ENCODE results near the gene WBP2NL.

WBP2NL gene

GRCh38 chr22:42064629-42065028 is 66.0 kb downstream of the WBP2NL start:
- no peak for DNase-seq (ENCODE audit: low read depth)
- H3K4me3 ChIP-seq (ENCODE audit: low read depth, low read length) = no peak overlapping the region

GRCh38 chr22:42065438-42066125 is 67.0 kb downstream of the WBP2NL start:
- no peak for DNase-seq (ENCODE audit: low read depth)
- TF ChIP-seq CTCF (IDR thresholded peaks at IDR 0.05; ENCODE audit: control insufficient read depth, extremely low read depth, insufficient read depth) = no peak
- H3K4me3 ChIP-seq (ENCODE audit: low read depth, low read length) = no peak overlapping the region

More at GRCh38 chr22:42064629-42065028, 66.0 kb downstream of the WBP2NL start:
- no peak for TF ChIP-seq CTCF (IDR thresholded peaks at IDR 0.05; ENCODE audit: control insufficient read depth, extremely low read depth, insufficient read depth)

- TF ChIP-seq CTCF (IDR thresholded peaks at IDR 0.05; ENCODE audit: control insufficient read depth, extremely low read depth, insufficient read depth) = no peak
- H3K4me3 ChIP-seq (ENCODE audit: low read depth, low read length) = no peak overlapping the region
- DNase-seq (ENCODE audit: low read depth) = no peak
Observed at GRCh38 chr22:42066126-42066761, 67.7 kb downstream of the WBP2NL start.

- no peak for DNase-seq (ENCODE audit: low read depth)
Observed at GRCh38 chr22:42066937-42067336, 68.3 kb downstream of the WBP2NL start.

GRCh38 chr22:42067671-42068251 is 69.2 kb downstream of the WBP2NL start:
- TF ChIP-seq CTCF (IDR thresholded peaks at IDR 0.05; ENCODE audit: control insufficient read depth, extremely low read depth, insufficient read depth) = no peak
- H3K4me3 ChIP-seq (ENCODE audit: low read depth, low read length) = no peak overlapping the region
- no peak for DNase-seq (ENCODE audit: low read depth)

More at GRCh38 chr22:42066937-42067336, 68.3 kb downstream of the WBP2NL start:
- no peak for TF ChIP-seq CTCF (IDR thresholded peaks at IDR 0.05; ENCODE audit: control insufficient read depth, extremely low read depth, insufficient read depth)
- H3K4me3 ChIP-seq (ENCODE audit: low read depth, low read length) = no peak overlapping the region

GRCh38 chr22:42068291-42068690 is 69.7 kb downstream of the WBP2NL start:
- DNase-seq (ENCODE audit: low read depth) = no peak
- no peak for TF ChIP-seq CTCF (IDR thresholded peaks at IDR 0.05; ENCODE audit: control insufficient read depth, extremely low read depth, insufficient read depth)
- no peak overlapping the region for H3K4me3 ChIP-seq (ENCODE audit: low read depth, low read length)

Data from LNCaP clone FGC (cell line).